Erythroblast (primary cell): ENCODE measurements around the gene PRDM2.

Source experiments
- GATA1 ChIP-seq: IDR thresholded peaks from 2 replicates; pipeline ENCODE4 v1.6.1; 2011; ENCODE audit warnings: low read depth, mild to moderate bottlenecking, control low read depth, low read length, moderate library complexity
- POLR2A ChIP-seq: IDR thresholded peaks from 2 replicates; pipeline ENCODE4 v1.6.1; 2011; ENCODE audit warnings: mild to moderate bottlenecking, low read length

- TF ChIP-seq POLR2A (no peak), GATA1 (no peak)
Measured at GRCh38 chr1:13805431-13805830, 105.4 kb downstream of the PRDM2 start.
